IMR-90 (cell line): ENCODE results near the gene SLIT3. TPM values are rescaled to one million over a fixed set of nuclear protein-coding genes. Genes with fewer than 3 reads are reported as not detected.

Source experiments
- ATAC-seq: fragments of 200-7000 bp; cut with Tn5 transposase; 2 replicates; pipeline ENCODE4 v1.9.1; 2020; ENCODE audit warnings: low read depth, mild to moderate bottlenecking, moderate library complexity
- BruUV-seq: library from RNA; stranded (reverse); fragments of 400-500 nt; replicated peaks from 2 replicates; lab custom pipeline; 2021; lab: Mats Ljungman, UMichigan
- CTCF ChIA-PET: fragments of 300-600 bp; formaldehyde crosslinking; extraction: SDS; loops from one replicate; lab custom pipeline; 2021; ENCODE audit warnings: antibody characterized with exemption; lab: Yijun Ruan, JAX
- POLR2A ChIA-PET: fragments of 300-600 bp; sonication (Branson Sonifier 250); formaldehyde crosslinking; loops from one replicate; lab custom pipeline; 2022; ENCODE audit warnings: antibody characterized with exemption; ENCODE audit not compliant: unreplicated experiment; lab: Charles Lee
- DNase-seq: peaks from one replicate; pipeline ENCODE4 v3.0.0; 2013
- H2AFZ ChIP-seq: replicated peaks from 2 replicates; pipeline ENCODE3; 2013; ENCODE audit warnings: low read length, mild to moderate bottlenecking; ENCODE audit not compliant: poor library complexity
- H2AK5ac ChIP-seq: 2 replicates; pipeline ENCODE4 v1.6.1; 2013; ENCODE audit warnings: low read depth, low read length, inconsistent platforms
- H2AK9ac ChIP-seq: replicated peaks from 2 replicates; pipeline ENCODE3; 2013; ENCODE audit warnings: mild to moderate bottlenecking, low read depth, low read length, moderate library complexity; ENCODE audit not compliant: poor library complexity
- H2BK120ac ChIP-seq: 2 replicates; pipeline ENCODE4 v1.6.1; 2013; ENCODE audit warnings: low read depth, low read length, inconsistent platforms
- H2BK15ac ChIP-seq: 3 replicates; pipeline ENCODE4 v1.6.1; 2013; ENCODE audit warnings: low read depth, low read length, inconsistent platforms
- H2BK20ac ChIP-seq: 2 replicates; pipeline ENCODE4 v1.6.1; 2013; ENCODE audit warnings: low read depth, mild to moderate bottlenecking, inconsistent platforms, low read length, moderate library complexity
- H2BK5ac ChIP-seq: 2 replicates; pipeline ENCODE4 v1.6.1; 2013; ENCODE audit warnings: mild to moderate bottlenecking, low read depth, low read length, inconsistent platforms; ENCODE audit not compliant: poor library complexity, severe bottlenecking
- H3K14ac ChIP-seq: replicated peaks from 2 replicates; pipeline ENCODE4 v1.6.1; 2013; ENCODE audit warnings: low read depth, low read length, inconsistent platforms
- H3K18ac ChIP-seq: 2 replicates; pipeline ENCODE4 v1.6.1; 2013; ENCODE audit warnings: low read depth, low read length, control low read depth
- H3K23ac ChIP-seq: 2 replicates; pipeline ENCODE4 v1.6.1; 2013; ENCODE audit warnings: low read depth, low read length, inconsistent platforms
- H3K27ac ChIP-seq: 2 replicates; pipeline ENCODE4 v1.5.1; 2013; ENCODE audit warnings: mild to moderate bottlenecking, control low read depth, low read length; ENCODE audit not compliant: insufficient read depth
- H3K27me3 ChIP-seq: 2 replicates; pipeline ENCODE4 v1.6.1; 2013; ENCODE audit warnings: low read length; ENCODE audit not compliant: control insufficient read depth, insufficient read depth
- H3K36me3 ChIP-seq: 2 replicates; pipeline ENCODE4 v1.6.1; 2013; ENCODE audit warnings: low read length, mixed read lengths; ENCODE audit not compliant: control insufficient read depth, insufficient read depth
- H3K4ac ChIP-seq: 2 replicates; pipeline ENCODE4 v1.6.1; 2013; ENCODE audit warnings: low read depth, low read length, inconsistent platforms
- H3K4me1 ChIP-seq: 2 replicates; pipeline ENCODE4 v1.6.1; 2013; ENCODE audit warnings: low read length, mixed read lengths; ENCODE audit not compliant: control insufficient read depth, insufficient read depth
- H3K4me2 ChIP-seq: 2 replicates; pipeline ENCODE4 v1.6.1; 2013; ENCODE audit warnings: low read depth, mild to moderate bottlenecking, control low read depth, low read length, moderate library complexity
- H3K4me3 ChIP-seq: 2 replicates; pipeline ENCODE4 v1.5.1; 2013; ENCODE audit warnings: low read depth, mild to moderate bottlenecking, control low read depth, low read length, moderate library complexity; ENCODE audit not compliant: insufficient read depth
- H3K56ac ChIP-seq: 2 replicates; pipeline ENCODE4 v1.6.1; 2013; ENCODE audit warnings: low read length, inconsistent platforms; ENCODE audit not compliant: insufficient read depth; ENCODE audit errors: extremely low read depth
- H3K79me1 ChIP-seq, 2 experiments: 2 replicates each; pipeline ENCODE4 v1.6.1; 2013; ENCODE audit warnings: low read length in 2 of 2, inconsistent platforms in 1 of 2, low read depth in 1 of 2
- H3K9ac ChIP-seq: 2 replicates; pipeline ENCODE4 v1.6.1; 2013; ENCODE audit warnings: low read depth, low read length, control low read depth
- H3K9me1 ChIP-seq: 2 replicates; pipeline ENCODE4 v1.6.1; 2013; ENCODE audit warnings: low read length, inconsistent platforms; ENCODE audit not compliant: insufficient read depth
- H3K9me3 ChIP-seq: 2 replicates; pipeline ENCODE4 v1.6.1; 2013; ENCODE audit warnings: low read length; ENCODE audit not compliant: control insufficient read depth, insufficient read depth
- H4K20me1 ChIP-seq: 2 replicates; pipeline ENCODE4 v1.6.1; 2013; ENCODE audit warnings: low read length, inconsistent platforms; ENCODE audit not compliant: insufficient read depth
- H4K5ac ChIP-seq: 2 replicates; pipeline ENCODE4 v1.6.1; 2013; ENCODE audit warnings: mild to moderate bottlenecking, low read depth, low read length, control low read depth
- H4K8ac ChIP-seq, 2 experiments: 2 replicates each; pipeline ENCODE4 v1.6.1; 2013; ENCODE audit warnings: low read depth in 2 of 2, low read length in 2 of 2, control low read depth in 1 of 2, inconsistent platforms in 1 of 2
- H4K91ac ChIP-seq: 2 replicates; pipeline ENCODE4 v1.6.1; 2013; ENCODE audit warnings: low read depth, low read length, inconsistent platforms; ENCODE audit not compliant: insufficient read depth
- BHLHE40 ChIP-seq: fragments of 150-350 bp; IDR thresholded peaks from 2 replicates; pipeline ENCODE4 v1.6.1; 2016; ENCODE audit warnings: mild to moderate bottlenecking, low read depth, low read length
- CEBPB ChIP-seq: IDR thresholded peaks from 2 replicates; pipeline ENCODE4 v1.6.1; 2012; ENCODE audit warnings: low read depth, low read length, improper control_type of control experiment
- CHD1 ChIP-seq: IDR thresholded peaks from 2 replicates; pipeline ENCODE4 v1.6.1; 2012; ENCODE audit warnings: low read depth, low read length, improper control_type of control experiment
- FOS ChIP-seq: fragments of 150-350 bp; IDR thresholded peaks from 2 replicates; pipeline ENCODE4 v1.6.1; 2016; ENCODE audit warnings: low read depth, low read length
- MAFK ChIP-seq: IDR thresholded peaks from 2 replicates; pipeline ENCODE4 v1.6.1; 2012; ENCODE audit warnings: low read depth, low read length, improper control_type of control experiment
- MAZ ChIP-seq: IDR thresholded peaks from 2 replicates; pipeline ENCODE4 v1.6.1; 2012; ENCODE audit warnings: low read depth, mild to moderate bottlenecking, low read length, improper control_type of control experiment, moderate library complexity, borderline replicate concordance
- NFE2L2 ChIP-seq: fragments of 150-350 bp; IDR thresholded peaks from 2 replicates; pipeline ENCODE4 v1.6.1; 2016; ENCODE audit warnings: low read depth, mild to moderate bottlenecking, low read length
- POLR2A ChIP-seq: IDR thresholded peaks from 2 replicates; pipeline ENCODE4 v1.6.1; 2012; ENCODE audit warnings: mild to moderate bottlenecking, low read depth, low read length
- RAD21 ChIP-seq: IDR thresholded peaks from 2 replicates; pipeline ENCODE4 v1.6.1; 2012; ENCODE audit warnings: low read length, improper control_type of control experiment
- RCOR1 ChIP-seq: IDR thresholded peaks from 2 replicates; pipeline ENCODE4 v1.6.1; 2012; ENCODE audit warnings: mild to moderate bottlenecking, low read length, improper control_type of control experiment; ENCODE audit not compliant: insufficient replicate concordance
- RFX5 ChIP-seq: IDR thresholded peaks from 2 replicates; pipeline ENCODE4 v1.8.0; 2012; ENCODE audit warnings: low read depth, mild to moderate bottlenecking, low read length, moderate library complexity
- WGBS, 2 experiments: methylation state at CpG; one replicate each; pipeline versions ENCODE4 v1.1.5 to v1.1.7; 2013; ENCODE audit warnings: missing lambda C conversion rate in 2 of 2; ENCODE audit not compliant: insufficient read length in 1 of 2; ENCODE audit errors: extremely low coverage in 2 of 2; 5-methylcytosine and 5-hydroxymethylcytosine counted together
- dilution Hi-C: fragments of 300-500 bp; cut with HindIII; formaldehyde crosslinking; loops from one replicate; pipeline ENCODE4 v1.14.3; 2018; ENCODE audit warnings: low sequenced_read_pairs; ENCODE audit not compliant: unreplicated experiment
- in situ Hi-C: fragments of 300-500 bp; cut with MboI; formaldehyde crosslinking; loops from 3 replicates; pipeline ENCODE4 v1.14.3; 2019; ENCODE audit warnings: low sequenced_read_pairs, inconsistent platforms, mixed read lengths
- intact Hi-C: fragments of 100-400 bp; cut with micrococcal nuclease; formaldehyde crosslinking; loops from 2 replicates; pipeline ENCODE4 v1.10.0; 2022
- polyA plus RNA-seq, 3 experiments: library from polyadenylated mRNA; depleted of rRNA; stranded (reverse); fragments of >200 nt; gene quantifications; 2 replicates each; pipeline ENCODE4 v1.2.3, GENCODE V29; 2012; ENCODE audit warnings: low replicate concordance in 1 of 3
- total RNA-seq: library from RNA; depleted of rRNA; stranded (reverse); fragments of >200 nt; gene quantifications from 2 replicates; pipeline ENCODE4 v1.2.3, GENCODE V29; 2012
- TF ChIP-seq, protein P1 (sequence below): fragments of 150-350 bp; IDR thresholded peaks from 2 replicates; pipeline ENCODE4 v1.6.1; 2017; ENCODE audit warnings: mild to moderate bottlenecking, antibody characterized with exemption, low read length, low read depth
- TF ChIP-seq, protein P2 (sequence below): conservative IDR thresholded peaks from 2 replicates; pipeline ENCODE4 v1.5.1; 2012; ENCODE audit warnings: mild to moderate bottlenecking, low read depth, low read length, improper control_type of control experiment
- TF ChIP-seq, protein P3 (sequence below): fragments of 150-350 bp; IDR thresholded peaks from 2 replicates; pipeline ENCODE4 v1.6.1; 2016; ENCODE audit warnings: low read depth, mild to moderate bottlenecking, low read length, moderate library complexity, borderline replicate concordance

SLIT3 gene
- total and polyA plus RNA-seq, 2 of the 4 experiments (the other 2 are of a cell fraction): 0.18 to 0.50 TPM

DNA sequence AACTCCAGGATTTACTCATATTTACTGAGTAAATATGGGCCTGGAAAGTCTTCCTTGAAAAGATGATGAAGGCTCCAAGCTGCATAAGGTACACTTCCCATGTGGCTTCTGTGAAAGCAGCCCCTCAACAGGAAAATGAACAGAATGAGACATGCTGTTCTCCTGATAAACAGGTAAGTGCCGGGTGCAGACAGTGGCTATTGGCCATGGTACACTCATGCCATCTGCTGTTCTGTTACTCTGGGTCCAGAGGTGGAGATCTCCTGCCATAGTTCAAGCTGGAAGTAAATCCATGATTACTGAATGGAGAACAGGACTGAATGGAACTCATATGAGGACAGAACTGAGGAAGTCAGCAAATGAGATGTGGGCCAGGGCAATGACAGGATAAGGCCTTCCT lies 103.6 kb downstream of the SLIT3 start:
- dilution Hi-C loops: no loop called here
- POLR2A ChIA-PET: no interaction called here
- no peak overlapping the region for H2AK9ac ChIP-seq
- BruUV-seq: no TSS peak
- no peak overlapping the region for H3K23ac ChIP-seq
- H3K27me3 ChIP-seq: no peaks in the 10 kb centered on the region
- no peak overlapping the region for H3K4me3 ChIP-seq
- H3K4me1 ChIP-seq: no peaks in the 10 kb centered on the region
- ATAC-seq: no peak
- H2BK120ac ChIP-seq: no peak overlapping the region
- H3K56ac ChIP-seq: no peak overlapping the region
- H3K4ac ChIP-seq: no peak overlapping the region
- H3K36me3 ChIP-seq: no peaks in the 10 kb centered on the region
- H3K9me1 ChIP-seq: no peaks in the 10 kb centered on the region
- H2BK15ac ChIP-seq: no peak overlapping the region
- H3K79me1 ChIP-seq: no peaks in the 10 kb centered on the region
- no peak overlapping the region for H3K27ac ChIP-seq
- TF ChIP-seq, protein P1, sequence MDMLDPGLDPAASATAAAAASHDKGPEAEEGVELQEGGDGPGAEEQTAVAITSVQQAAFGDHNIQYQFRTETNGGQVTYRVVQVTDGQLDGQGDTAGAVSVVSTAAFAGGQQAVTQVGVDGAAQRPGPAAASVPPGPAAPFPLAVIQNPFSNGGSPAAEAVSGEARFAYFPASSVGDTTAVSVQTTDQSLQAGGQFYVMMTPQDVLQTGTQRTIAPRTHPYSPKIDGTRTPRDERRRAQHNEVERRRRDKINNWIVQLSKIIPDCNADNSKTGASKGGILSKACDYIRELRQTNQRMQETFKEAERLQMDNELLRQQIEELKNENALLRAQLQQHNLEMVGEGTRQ: no peak
- TF ChIP-seq FOS (no peak), CHD1 (no peak), BHLHE40 (no peak), MAFK (no peak), MAZ (no peak), CEBPB (no peak), RFX5 (no peak), RAD21 (no peak), POLR2A (no peak), NFE2L2 (no peak), RCOR1 (no peak)
- TF ChIP-seq, protein P2, sequence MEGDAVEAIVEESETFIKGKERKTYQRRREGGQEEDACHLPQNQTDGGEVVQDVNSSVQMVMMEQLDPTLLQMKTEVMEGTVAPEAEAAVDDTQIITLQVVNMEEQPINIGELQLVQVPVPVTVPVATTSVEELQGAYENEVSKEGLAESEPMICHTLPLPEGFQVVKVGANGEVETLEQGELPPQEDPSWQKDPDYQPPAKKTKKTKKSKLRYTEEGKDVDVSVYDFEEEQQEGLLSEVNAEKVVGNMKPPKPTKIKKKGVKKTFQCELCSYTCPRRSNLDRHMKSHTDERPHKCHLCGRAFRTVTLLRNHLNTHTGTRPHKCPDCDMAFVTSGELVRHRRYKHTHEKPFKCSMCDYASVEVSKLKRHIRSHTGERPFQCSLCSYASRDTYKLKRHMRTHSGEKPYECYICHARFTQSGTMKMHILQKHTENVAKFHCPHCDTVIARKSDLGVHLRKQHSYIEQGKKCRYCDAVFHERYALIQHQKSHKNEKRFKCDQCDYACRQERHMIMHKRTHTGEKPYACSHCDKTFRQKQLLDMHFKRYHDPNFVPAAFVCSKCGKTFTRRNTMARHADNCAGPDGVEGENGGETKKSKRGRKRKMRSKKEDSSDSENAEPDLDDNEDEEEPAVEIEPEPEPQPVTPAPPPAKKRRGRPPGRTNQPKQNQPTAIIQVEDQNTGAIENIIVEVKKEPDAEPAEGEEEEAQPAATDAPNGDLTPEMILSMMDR: no peak
- TF ChIP-seq, protein P3, sequence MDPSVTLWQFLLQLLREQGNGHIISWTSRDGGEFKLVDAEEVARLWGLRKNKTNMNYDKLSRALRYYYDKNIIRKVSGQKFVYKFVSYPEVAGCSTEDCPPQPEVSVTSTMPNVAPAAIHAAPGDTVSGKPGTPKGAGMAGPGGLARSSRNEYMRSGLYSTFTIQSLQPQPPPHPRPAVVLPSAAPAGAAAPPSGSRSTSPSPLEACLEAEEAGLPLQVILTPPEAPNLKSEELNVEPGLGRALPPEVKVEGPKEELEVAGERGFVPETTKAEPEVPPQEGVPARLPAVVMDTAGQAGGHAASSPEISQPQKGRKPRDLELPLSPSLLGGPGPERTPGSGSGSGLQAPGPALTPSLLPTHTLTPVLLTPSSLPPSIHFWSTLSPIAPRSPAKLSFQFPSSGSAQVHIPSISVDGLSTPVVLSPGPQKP: no peak
- H2BK5ac ChIP-seq: no peak overlapping the region
- no peak for DNase-seq
- H4K20me1 ChIP-seq: no peaks in the 10 kb centered on the region
- H4K91ac ChIP-seq: no peak overlapping the region
- no peak overlapping the region for H4K5ac ChIP-seq
- intact Hi-C loops: no loop called here
- CTCF ChIA-PET: interaction anchor here (0.6 kb wide), 1 partner anchor 37 kb away, joined by 3 read pairs; no protein-coding TSS in a partner anchor
- no peak overlapping the region for H2BK20ac ChIP-seq
- no peak overlapping the region for H2AFZ ChIP-seq
- H3K9ac ChIP-seq: no peak overlapping the region
- H3K4me2 ChIP-seq: no peak overlapping the region
- H2AK5ac ChIP-seq: no peak overlapping the region
- in situ Hi-C loops: no loop called here
- H3K14ac ChIP-seq: no peak overlapping the region
- peaks cover 16% of the 10 kb centered on the region for H3K9me3 ChIP-seq
- H3K18ac ChIP-seq: no peak overlapping the region
- H4K8ac ChIP-seq: no peak overlapping the region
- WGBS, 2 experiments: no CpG with 5 or more reads among the region's 1 CpG
